ENCODE data around the gene TMEM258.

- TF ChIP-seq CTCF (IDR thresholded peaks at IDR 0.05; ENCODE audit: extremely low read depth in 1 of 2, insufficient read depth in 1 of 2, low read depth in 1 of 2, low read length in 2 of 2) (no peak), EZH2 (IDR thresholded peaks at IDR 0.05; ENCODE audit: borderline replicate concordance, low read depth, low read length, severe bottlenecking) (no peak), POLR2AphosphoS5 (IDR thresholded peaks at IDR 0.05; ENCODE audit: insufficient read depth, low read depth, low read length) (peak; percentile 84), POLR2A (IDR thresholded peaks at IDR 0.05; ENCODE audit: low read depth, low read length) (peak; percentile 87), MAX (IDR thresholded peaks at IDR 0.05; ENCODE audit: insufficient read depth, insufficient read length) (no peak), MYC (IDR thresholded peaks at IDR 0.05; ENCODE audit: low read depth, low read length) (no peak), JUN (IDR thresholded peaks at IDR 0.05; ENCODE audit: borderline replicate concordance, insufficient read depth, insufficient read length, low read depth) (no peak), FOS (IDR thresholded peaks at IDR 0.05; ENCODE audit: borderline replicate concordance, insufficient read depth, low read length) (no peak), GATA2 (IDR thresholded peaks at IDR 0.05; ENCODE audit: insufficient read depth, insufficient read length, low read depth, low read length) (no peak)
These were observed 22.8 kb upstream of the TMEM258 start for GRCh38 chr11:61814958-61815789.
